GM23338 (cell line): ENCODE measurements around the gene PKHD1. TPM values are rescaled to one million over a fixed set of nuclear protein-coding genes. Genes with fewer than 3 reads are reported as not detected.

ENCODE experiments used
- ATAC-seq: fragments of 200-7000 bp; cut with Tn5 transposase; 3 replicates; pipeline ENCODE4 v1.9.1; 2020
- DNase-seq: peaks from one replicate; pipeline ENCODE4 v3.0.0-alpha.2; 2015; ENCODE audit warnings: low spot score
- H2AFZ ChIP-seq: fragments of 200-600 bp; sonication (generic); 2 replicates; pipeline ENCODE4 v1.8.0; 2016; ENCODE audit warnings: antibody characterized with exemption, mild to moderate bottlenecking, moderate library complexity
- H3F3A ChIP-seq: fragments of 200-600 bp; sonication (generic); replicated peaks from 2 replicates; pipeline ENCODE4 v1.8.0; 2017; ENCODE audit warnings: antibody characterized with exemption, mixed run types, low read depth
- H3K27ac ChIP-seq: fragments of 200-600 bp; sonication (generic); 2 replicates; pipeline ENCODE4 v1.6.1; 2016; ENCODE audit warnings: low read depth
- H3K27me3 ChIP-seq: fragments of 200-600 bp; sonication (generic); 2 replicates; pipeline ENCODE4 v1.8.0; 2016; ENCODE audit warnings: mild to moderate bottlenecking, mixed run types, moderate library complexity; ENCODE audit not compliant: insufficient read depth
- H3K36me3 ChIP-seq: fragments of 200-600 bp; sonication (generic); 2 replicates; pipeline ENCODE4 v1.8.0; 2016; ENCODE audit warnings: mild to moderate bottlenecking; ENCODE audit not compliant: insufficient read depth
- H3K4me1 ChIP-seq: fragments of 200-600 bp; sonication (generic); 2 replicates; pipeline ENCODE4 v1.8.0; 2016; ENCODE audit warnings: mild to moderate bottlenecking, moderate library complexity; ENCODE audit not compliant: insufficient read depth
- H3K4me2 ChIP-seq: fragments of 200-600 bp; sonication (generic); 2 replicates; pipeline ENCODE4 v1.7.1; 2017; ENCODE audit warnings: mixed run types
- H3K4me3 ChIP-seq: fragments of 200-600 bp; sonication (generic); 2 replicates; pipeline ENCODE4 v1.6.1; 2016; ENCODE audit warnings: mixed run types
- H3K79me2 ChIP-seq: fragments of 200-600 bp; sonication (generic); replicated peaks from 2 replicates; pipeline ENCODE4 v1.8.0; 2017; ENCODE audit warnings: mild to moderate bottlenecking; ENCODE audit not compliant: insufficient read depth
- H3K9me2 ChIP-seq: fragments of 200-600 bp; sonication (generic); 2 replicates; pipeline ENCODE4 v1.8.0; 2017; ENCODE audit not compliant: insufficient read depth
- H4K20me1 ChIP-seq: fragments of 200-600 bp; sonication (generic); replicated peaks from 2 replicates; pipeline ENCODE4 v1.8.0; 2017; ENCODE audit warnings: mild to moderate bottlenecking; ENCODE audit not compliant: insufficient read depth
- H3K27ac Mint-ChIP-seq: 2 replicates; pipeline ENCODE4 v1.8.0; 2020; ENCODE audit warnings: inconsistent platforms, mild to moderate bottlenecking, moderate library complexity, mixed read lengths
- H3K27me3 Mint-ChIP-seq: 3 replicates; pipeline ENCODE4 v1.8.0; 2022; ENCODE audit warnings: low read depth, mild to moderate bottlenecking, moderate library complexity, mixed read lengths, inconsistent platforms; ENCODE audit not compliant: insufficient read depth, poor library complexity
- H3K36me3 Mint-ChIP-seq: 3 replicates; pipeline ENCODE4 v1.8.0; 2021; ENCODE audit warnings: low read depth, mild to moderate bottlenecking, inconsistent platforms, moderate library complexity, mixed read lengths
- H3K4me1 Mint-ChIP-seq: 3 replicates; pipeline ENCODE4 v1.8.0; 2020; ENCODE audit warnings: mild to moderate bottlenecking, inconsistent platforms, mixed read lengths
- H3K4me3 Mint-ChIP-seq: 3 replicates; pipeline ENCODE4 v1.8.0; 2021; ENCODE audit warnings: moderate library complexity, mild to moderate bottlenecking, inconsistent platforms, mixed read lengths
- H3K9me3 Mint-ChIP-seq: 3 replicates; pipeline ENCODE4 v1.8.0; 2020; ENCODE audit warnings: moderate library complexity, mild to moderate bottlenecking, inconsistent platforms, mixed read lengths
- CREB1 ChIP-seq: fragments of 250-450 bp; sonication (Bioruptor Pico); IDR thresholded peaks from 2 replicates; pipeline ENCODE4 v1.5.0; 2020; ENCODE audit warnings: low read depth, mild to moderate bottlenecking, moderate library complexity
- EZH2 ChIP-seq: fragments of 200-600 bp; sonication (generic); IDR thresholded peaks from one replicate; pipeline ENCODE4 v1.8.0; 2017; ENCODE audit warnings: antibody characterized with exemption, mild to moderate bottlenecking, low read depth; ENCODE audit not compliant: unreplicated experiment
- EZH2phosphoT487 ChIP-seq: fragments of 200-600 bp; sonication (generic); IDR thresholded peaks from one replicate; pipeline ENCODE4 v1.8.1; 2018; ENCODE audit warnings: antibody characterized with exemption; ENCODE audit not compliant: unreplicated experiment
- STAT1 ChIP-seq: IDR thresholded peaks from one replicate; pipeline ENCODE4 v1.6.1; 2016; ENCODE audit warnings: antibody characterized with exemption; ENCODE audit not compliant: unreplicated experiment
- ZNF331 ChIP-seq: fragments of 250-450 bp; sonication (Bioruptor Pico); IDR thresholded peaks from 2 replicates; pipeline ENCODE4 v1.5.0; 2020; ENCODE audit warnings: low read depth, mild to moderate bottlenecking, moderate library complexity
- polyA plus RNA-seq: library from polyadenylated mRNA; unstranded; fragments of >200 nt; fragmentation: Nextera tagmentation; extraction: Ambion mirVana; gene quantifications from 2 replicates; pipeline ENCODE4 v1.2.1, GENCODE V29; 2016
- total RNA-seq: library from RNA; depleted of rRNA; stranded (reverse); fragments of >200 nt; shearing (Covaris generic); gene quantifications from 2 replicates; pipeline ENCODE4 v1.2.3, GENCODE V29; 2014

Gene PKHD1
- total and polyA plus RNA-seq, 2 experiments from 2014 or later, result 0.03 to 0.07 TPM

GRCh38 chr6:52134011-52134410 lies 46.6 kb upstream of the PKHD1 start:
- H3K36me3 ChIP-seq, result no peaks in the 10 kb centered on the region
- no peak for ATAC-seq
- H3K79me2 ChIP-seq, result no peaks in the 10 kb centered on the region
- H4K20me1 ChIP-seq, result no peaks in the 10 kb centered on the region
- no peak overlapping the region for H3K4me3 ChIP-seq
- Mint-ChIP-seq H3K27ac (no peak overlapping the region), H3K27me3 (peaks cover 2% of the 10 kb centered on the region), H3K36me3 (no peaks in the 10 kb centered on the region), H3K4me3 (no peak overlapping the region), H3K4me1 (peaks cover 28% of the 10 kb centered on the region), H3K9me3 (no peaks in the 10 kb centered on the region)
- no peaks in the 10 kb centered on the region for H3K27me3 ChIP-seq
- TF ChIP-seq CREB1 (CRISPR knock-in tag) (no peak), STAT1 (no peak)
- H3K27ac ChIP-seq, result no peak overlapping the region
- DNase-seq, result no peak
- no peak overlapping the region for H3K4me2 ChIP-seq
- no peaks in the 10 kb centered on the region for H3F3A ChIP-seq
- no peaks in the 10 kb centered on the region for H3K9me2 ChIP-seq
- H3K4me1 ChIP-seq, result peaks cover 15% of the 10 kb centered on the region
- H2AFZ ChIP-seq, result peak overlapping the region; percentile 1; the same call in 1 of the 2 replicates

GRCh38 chr6:52133324-52133723 lies 45.9 kb upstream of the PKHD1 start:
- peaks cover 2% of the 10 kb centered on the region for H3K27me3 Mint-ChIP-seq
- H3K4me3 Mint-ChIP-seq, result no peak overlapping the region
- H3K36me3 Mint-ChIP-seq, result no peaks in the 10 kb centered on the region
- Histone ChIP-seq H3F3A (no peaks in the 10 kb centered on the region), H3K4me3 (no peak overlapping the region), H3K4me2 (no peak overlapping the region), H2AFZ (no peak overlapping the region; the same call in 1 of the 2 replicates), H3K79me2 (no peaks in the 10 kb centered on the region), H3K9me2 (no peaks in the 10 kb centered on the region), H4K20me1 (no peaks in the 10 kb centered on the region), H3K36me3 (no peaks in the 10 kb centered on the region), H3K4me1 (peaks cover 15% of the 10 kb centered on the region), H3K27me3 (no peaks in the 10 kb centered on the region), H3K27ac (no peak overlapping the region)
- no peaks in the 10 kb centered on the region for H3K9me3 Mint-ChIP-seq
- no peak for DNase-seq
- ATAC-seq, result no peak
- no peak overlapping the region for H3K27ac Mint-ChIP-seq
- TF ChIP-seq EZH2phosphoT487, result no peak
- peaks cover 28% of the 10 kb centered on the region for H3K4me1 Mint-ChIP-seq

GRCh38 chr6:52132292-52132691 lies 44.9 kb upstream of the PKHD1 start:
- Histone ChIP-seq H3K4me2 (no peak overlapping the region), H3K9me2 (no peaks in the 10 kb centered on the region), H3K27ac (no peak overlapping the region), H3K27me3 (no peaks in the 10 kb centered on the region), H3K4me1 (peaks cover 13% of the 10 kb centered on the region), H4K20me1 (no peaks in the 10 kb centered on the region), H3K36me3 (no peaks in the 10 kb centered on the region), H3F3A (no peaks in the 10 kb centered on the region), H3K4me3 (no peak overlapping the region), H2AFZ (no peak overlapping the region), H3K79me2 (no peaks in the 10 kb centered on the region)
- Mint-ChIP-seq H3K36me3 (no peaks in the 10 kb centered on the region), H3K4me3 (no peak overlapping the region), H3K4me1 (peaks cover 22% of the 10 kb centered on the region), H3K27ac (no peak overlapping the region), H3K9me3 (0 out of 3 replicates have a peak, but pooled peaks cover 4% of the 10 kb centered on the region), H3K27me3 (peaks cover 2% of the 10 kb centered on the region)
- DNase-seq (no peak), ATAC-seq (no peak)
- TF ChIP-seq EZH2, result no peak

GRCh38 chr6:52130440-52130839 lies 43.0 kb upstream of the PKHD1 start:
- no peaks in the 10 kb centered on the region for H3F3A ChIP-seq
- ATAC-seq, result no peak
- H3K9me3 Mint-ChIP-seq, result peaks cover 4% of the 10 kb centered on the region; the same call in 1 of the 3 replicates
- peak; percentile 19 for DNase-seq
- no peak for TF ChIP-seq ZNF331 (CRISPR knock-in tag)
- no peak overlapping the region for H3K4me2 ChIP-seq
- H3K9me2 ChIP-seq, result no peaks in the 10 kb centered on the region
- peaks cover 2% of the 10 kb centered on the region for H3K27me3 Mint-ChIP-seq
- no peaks in the 10 kb centered on the region for H3K79me2 ChIP-seq
- H3K4me3 ChIP-seq, result no peak overlapping the region
- peaks cover 5% of the 10 kb centered on the region; the same call in 2 of the 3 replicates for H3K4me1 Mint-ChIP-seq
- 0 out of 2 replicates have a peak, but pooled peaks cover 5% of the 10 kb centered on the region for H3K4me1 ChIP-seq
- H3K27ac Mint-ChIP-seq, result no peak overlapping the region
- no peaks in the 10 kb centered on the region for H3K36me3 Mint-ChIP-seq
- H3K4me3 Mint-ChIP-seq, result no peak overlapping the region
- no peaks in the 10 kb centered on the region for H3K36me3 ChIP-seq
- no peaks in the 10 kb centered on the region for H3K27me3 ChIP-seq
- no peak overlapping the region for H3K27ac ChIP-seq
- no peaks in the 10 kb centered on the region for H4K20me1 ChIP-seq
- no peak overlapping the region for H2AFZ ChIP-seq
